Common myeloid progenitor, CD34-positive (primary cell): ENCODE measurements around the gene COPS7A.
A peak's percentile ranks its signal among the peaks of the same experiment; 100 is the strongest.

ENCODE experiments used
- CTCF ChIA-PET: fragments of 350-600 bp; sonication (Branson Sonifier 250); formaldehyde crosslinking; loops from one replicate; lab custom pipeline; 2021; ENCODE audit warnings: antibody characterized with exemption; lab: Charles Lee
- POLR2A ChIA-PET: fragments of 350-600 bp; sonication (Branson Sonifier 250); formaldehyde crosslinking; loops from one replicate; lab custom pipeline; 2021; ENCODE audit warnings: antibody characterized with exemption; lab: Charles Lee
- DNase-seq, 3 donors: peaks; one replicate each; pipeline versions ENCODE4 v3.0.0 to v3.0.0-alpha.2; 2013
- H3K27ac ChIP-seq, 2 experiments: 1 replicate in 1 of 2; 2 replicates in 1 of 2; pipeline ENCODE4 v1.7.0; 2013; ENCODE audit warnings: inconsistent platforms in 2 of 2, low read length in 2 of 2, mild to moderate bottlenecking in 2 of 2, low read depth in 1 of 2, moderate library complexity in 1 of 2; ENCODE audit not compliant: severe bottlenecking in 2 of 2, insufficient read depth in 1 of 2, poor library complexity in 1 of 2
- H3K27me3 ChIP-seq, 5 experiments: replicated peaks in 2 of 5; 1 replicate in 3 of 5; 2 replicates in 2 of 5; pipeline versions ENCODE4 v1.6.1 to v1.7.0; 2013; ENCODE audit warnings: low read length in 4 of 5, mild to moderate bottlenecking in 2 of 5, moderate library complexity in 2 of 5, inconsistent platforms in 1 of 5; ENCODE audit not compliant: insufficient read depth in 5 of 5, control insufficient read depth in 4 of 5
- H3K36me3 ChIP-seq, 4 experiments: 1 replicate in 2 of 4; 2 replicates in 2 of 4; pipeline versions ENCODE4 v1.6.1 to v1.7.0; 2013; ENCODE audit warnings: low read length in 3 of 4, control low read depth in 1 of 4, mild to moderate bottlenecking in 1 of 4; ENCODE audit not compliant: control insufficient read depth in 4 of 4, insufficient read depth in 4 of 4
- H3K4me1 ChIP-seq, 4 experiments: 1 replicate in 3 of 4; 2 replicates in 1 of 4; pipeline versions ENCODE4 v1.6.1 to v1.7.1; 2013; ENCODE audit warnings: low read length in 3 of 4, mild to moderate bottlenecking in 3 of 4, control low read depth in 1 of 4, inconsistent platforms in 1 of 4, moderate library complexity in 1 of 4; ENCODE audit not compliant: control insufficient read depth in 4 of 4, insufficient read depth in 4 of 4; ENCODE audit errors: control extremely low read depth in 1 of 4
- H3K4me3 ChIP-seq, 7 experiments: 1 replicate in 4 of 7; 2 replicates in 3 of 7; pipeline versions ENCODE4 v1.5.1 to v1.7.0; 2013; ENCODE audit warnings: mild to moderate bottlenecking in 7 of 7, low read length in 6 of 7, moderate library complexity in 6 of 7, inconsistent platforms in 2 of 7, low read depth in 2 of 7, control low read depth in 1 of 7; ENCODE audit not compliant: insufficient read depth in 4 of 7, control insufficient read depth in 1 of 7; ENCODE audit errors: extremely low read depth in 1 of 7
- H3K9me3 ChIP-seq, 5 experiments: 1 replicate in 4 of 5; 2 replicates in 1 of 5; pipeline versions ENCODE4 v1.6.1 to v1.7.1; 2013; ENCODE audit warnings: low read length in 4 of 5, mild to moderate bottlenecking in 2 of 5, inconsistent platforms in 1 of 5, low read depth in 1 of 5, moderate library complexity in 1 of 5; ENCODE audit not compliant: control insufficient read depth in 4 of 5, insufficient read depth in 2 of 5; ENCODE audit errors: control extremely low read depth in 1 of 5
- WGBS: methylation state at CpG from one replicate; pipeline ENCODE4 v1.1.5; 2013; ENCODE audit not compliant: insufficient coverage; 5-methylcytosine and 5-hydroxymethylcytosine counted together

Gene COPS7A

GRCh38 chr12:6771091-6771495 lies 47.2 kb downstream of the COPS7A start:
- POLR2A ChIA-PET: interaction anchor here (1.5 kb wide), 1 partner anchor 21 kb away, joined by 5 read pairs; no protein-coding TSS in a partner anchor
- H3K27me3 ChIP-seq: peaks cover 0 to 16% (median 0%) of the 10 kb centered on the region in 5 experiments
- H3K27ac ChIP-seq: no peak overlapping the region
- peak overlapping the region in 1 of 7 experiments; percentile 8 for H3K4me3 ChIP-seq
- CTCF ChIA-PET: interaction anchor here (0.8 to 15.2 kb wide), 16 partner anchors 7 to 150 kb away, joined by 3 to 237 read pairs (median 4); partner anchors contain the start of genes MLF2 and P3H3
- DNase-seq: peak in 2 of 3 donors; percentile 42 to 54
- H3K9me3 ChIP-seq: no peaks in the 10 kb centered on the region
- H3K4me1 ChIP-seq: peaks cover 0 to 78% (median 53%) of the 10 kb centered on the region in 4 experiments
- 70% methylated on average over 3 of the region's 4 CpGs for WGBS
- H3K36me3 ChIP-seq: peaks cover 0 to 22% (median 5%) of the 10 kb centered on the region in 4 experiments

- Histone ChIP-seq H3K4me3 (peak overlapping the region in 2 of 7 experiments; percentile 5 to 81), H3K27ac (no peak overlapping the region), H3K4me1 (peaks cover 0 to 78% (median 53%) of the 10 kb centered on the region in 4 experiments), H3K27me3 (peaks cover 0 to 16% (median 0%) of the 10 kb centered on the region in 5 experiments), H3K9me3 (no peaks in the 10 kb centered on the region), H3K36me3 (peaks cover 0 to 28% (median 5%) of the 10 kb centered on the region in 4 experiments)
- DNase-seq: no peak
- WGBS: 64% methylated on average over 6 of the region's 12 CpGs
- ChIA-PET CTCF (interaction anchor here (0.6 to 15.2 kb wide), 16 partner anchors 9 to 151 kb away, joined by 3 to 237 read pairs (median 4); partner anchors contain the start of genes MLF2 and P3H3), POLR2A (interaction anchor here (1.5 kb wide), 1 partner anchor 21 kb away, joined by 5 read pairs; no protein-coding TSS in a partner anchor)
These were observed 47.9 kb downstream of the COPS7A start for GRCh38 chr12:6771509-6772330.

GRCh38 chr12:6772331-6772695 lies 48.5 kb downstream of the COPS7A start, which contains the start of gene LAG3:
Gene LAG3, plus strand, starts transcription at chr12:6772520. Its CDS starts 333 bp downstream, at chr12:6772853.
- ChIA-PET CTCF (interaction anchor here (0.9 to 15.2 kb wide), 9 partner anchors 8 to 62 kb away, joined by 3 to 237 read pairs (median 3); partner anchors contain the start of gene MLF2), POLR2A (interaction anchor here (1.5 kb wide), 1 partner anchor 20 kb away, joined by 5 read pairs; no protein-coding TSS in a partner anchor)
- peaks cover 0 to 76% (median 49%) of the 10 kb centered on the region in 4 experiments for H3K4me1 ChIP-seq
- WGBS: 8% methylated on average over 13 of the region's 15 CpGs
- peaks cover 0 to 16% (median 0%) of the 10 kb centered on the region in 5 experiments for H3K27me3 ChIP-seq
- no peaks in the 10 kb centered on the region for H3K9me3 ChIP-seq
- H3K4me3 ChIP-seq: peak within 1 kb of the TSS in 5 of 7 experiments; percentile 29 to 81 (median 59)
- peak in 2 of 3 donors; percentile 52 to 56 for DNase-seq
- no peak within 1 kb of the TSS for H3K27ac ChIP-seq
- peaks cover 0 to 34% (median 5%) of the 10 kb centered on the region in 4 experiments for H3K36me3 ChIP-seq

GRCh38 chr12:6772726-6773589 lies 49.1 kb downstream of the COPS7A start:
- ChIA-PET CTCF (interaction anchor here (1.0 to 15.2 kb wide), 5 partner anchors 10 to 62 kb away, joined by 3 to 237 read pairs (median 3); partner anchors contain the start of gene MLF2), POLR2A (interaction anchor here (0.6 to 1.5 kb wide), 2 partner anchors 9 to 20 kb away, joined by 3 to 5 read pairs; no protein-coding TSS in a partner anchor)
- Histone ChIP-seq H3K27ac (no peak overlapping the region), H3K9me3 (no peaks in the 10 kb centered on the region), H3K4me3 (peak overlapping the region in 5 of 7 experiments; percentile 29 to 81 (median 59)), H3K27me3 (peaks cover 0 to 15% (median 0%) of the 10 kb centered on the region in 5 experiments), H3K36me3 (peaks cover 0 to 36% (median 5%) of the 10 kb centered on the region in 4 experiments), H3K4me1 (peaks cover 0 to 70% (median 46%) of the 10 kb centered on the region in 4 experiments)
- 64% methylated on average over 20 of the region's 21 CpGs for WGBS
- no peak for DNase-seq

- no peaks in the 10 kb centered on the region for H3K9me3 ChIP-seq
- peaks cover 0 to 15% (median 0%) of the 10 kb centered on the region in 5 experiments for H3K27me3 ChIP-seq
- peaks cover 0 to 70% (median 49%) of the 10 kb centered on the region in 4 experiments for H3K4me1 ChIP-seq
- peak overlapping the region in 6 of 7 experiments; percentile 13 to 81 (median 48) for H3K4me3 ChIP-seq
- no peak for DNase-seq
- WGBS: 7% methylated on average over 22 of the region's 60 CpGs
- POLR2A ChIA-PET: interaction anchor here (0.6 kb wide), 1 partner anchor 10 kb away, joined by 3 read pairs; no protein-coding TSS in a partner anchor
- CTCF ChIA-PET: interaction anchor here (0.7 to 15.2 kb wide), 7 partner anchors 8 to 157 kb away, joined by 3 to 237 read pairs (median 4); partner anchors contain the start of genes MLF2 and PTMS
- no peak overlapping the region for H3K27ac ChIP-seq
- peaks cover 0 to 36% (median 5%) of the 10 kb centered on the region in 4 experiments for H3K36me3 ChIP-seq
These were observed 49.9 kb downstream of the COPS7A start for GRCh38 chr12:6773590-6774351.
